HG03196 (cell line): ENCODE data around the gene SLC30A2.

Experiments
- ATAC-seq: cut with Tn5 transposase; IDR thresholded peaks from one replicate; pipeline ENCODE4 v1.9.1; 2021; ENCODE audit not compliant: unreplicated experiment

Gene SLC30A2

DNA sequence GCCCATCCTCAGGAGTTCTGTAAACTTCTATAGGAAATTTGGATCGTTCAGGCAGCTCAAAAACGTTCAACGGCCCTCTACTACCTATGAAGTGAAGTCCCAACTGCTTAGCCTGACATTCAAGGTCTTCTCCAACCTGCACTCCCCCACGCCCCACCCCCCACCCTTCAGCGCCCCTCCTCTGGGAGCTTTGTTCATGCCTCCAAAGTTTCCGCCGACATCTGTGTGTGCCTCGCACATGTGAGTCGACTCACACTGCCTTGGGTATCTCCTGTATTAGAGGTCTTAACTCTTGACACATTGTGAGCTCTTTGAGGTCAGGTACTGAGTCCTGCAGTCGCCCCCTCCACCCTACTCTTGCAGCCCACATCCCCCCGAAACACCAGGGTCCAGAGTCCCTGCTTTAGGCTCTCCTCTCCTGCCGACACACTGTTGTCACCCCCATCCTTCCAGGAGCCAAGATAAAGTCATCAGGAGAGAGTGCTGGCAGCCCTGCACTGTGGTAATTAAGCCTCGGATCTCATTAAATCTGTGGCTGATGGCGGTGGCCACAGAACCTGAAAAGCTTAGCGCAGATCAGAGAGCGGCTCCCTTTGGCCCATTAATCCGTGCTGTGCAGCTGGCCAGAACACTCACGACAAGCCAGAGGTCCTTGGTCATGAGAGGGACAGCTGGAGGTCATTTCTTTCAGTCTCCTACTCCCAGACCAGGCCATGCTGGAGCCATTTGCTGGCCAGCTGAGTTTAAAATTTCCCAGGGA lies 46.7 kb downstream of the SLC30A2 start:
- no peak for ATAC-seq

DNA sequence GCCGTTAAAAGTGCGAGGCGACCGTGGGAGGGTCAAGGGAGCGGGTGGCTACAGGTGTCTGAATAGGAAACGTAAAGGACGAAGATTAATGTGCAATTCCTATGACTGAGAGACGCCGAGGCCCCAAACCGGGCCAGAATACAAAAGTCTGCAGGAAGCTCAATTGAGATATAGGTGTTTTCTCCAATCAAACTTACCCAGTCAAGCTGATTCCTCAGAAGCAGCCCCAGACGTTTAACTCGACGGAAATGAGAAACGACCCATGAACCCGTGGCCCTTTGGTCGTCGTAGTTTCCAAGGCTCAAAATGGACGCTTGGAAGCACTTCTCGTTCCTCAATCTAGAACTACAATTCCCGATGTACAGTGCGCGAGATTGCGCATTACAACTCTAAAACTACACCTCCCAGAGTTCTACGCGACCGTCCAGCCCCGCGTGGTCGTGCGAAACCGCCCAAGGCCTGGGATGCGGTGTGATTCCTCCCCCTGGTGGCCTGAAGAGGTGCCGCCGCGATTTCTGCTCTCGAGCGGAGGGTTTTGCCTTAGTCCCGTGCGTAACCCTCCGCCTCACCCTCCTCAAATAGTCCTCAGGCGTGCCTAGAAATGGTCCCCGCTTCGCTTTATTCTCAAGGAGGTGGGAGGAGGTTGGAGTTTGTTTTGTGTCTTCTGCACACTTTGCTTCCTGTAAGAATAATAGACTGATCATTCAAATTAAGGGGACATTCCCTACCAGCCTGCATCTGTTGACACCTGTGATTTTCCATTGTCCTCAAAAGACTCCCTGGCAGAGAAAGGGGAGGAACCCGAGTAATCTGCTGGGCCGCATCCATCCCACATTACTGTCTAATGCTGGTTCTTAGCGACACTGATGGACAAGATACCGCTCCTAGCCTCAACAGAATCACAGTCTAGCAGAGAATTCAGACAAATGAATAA lies 47.8 kb downstream of the SLC30A2 start, which contains the start of gene PAFAH2:
PAFAH2 (minus strand) TSS at position 236 of the 934 bp plus-strand sequence. CDS start 7,247 bp downstream, outside the sequence.
- peak; percentile 95 for ATAC-seq

DNA sequence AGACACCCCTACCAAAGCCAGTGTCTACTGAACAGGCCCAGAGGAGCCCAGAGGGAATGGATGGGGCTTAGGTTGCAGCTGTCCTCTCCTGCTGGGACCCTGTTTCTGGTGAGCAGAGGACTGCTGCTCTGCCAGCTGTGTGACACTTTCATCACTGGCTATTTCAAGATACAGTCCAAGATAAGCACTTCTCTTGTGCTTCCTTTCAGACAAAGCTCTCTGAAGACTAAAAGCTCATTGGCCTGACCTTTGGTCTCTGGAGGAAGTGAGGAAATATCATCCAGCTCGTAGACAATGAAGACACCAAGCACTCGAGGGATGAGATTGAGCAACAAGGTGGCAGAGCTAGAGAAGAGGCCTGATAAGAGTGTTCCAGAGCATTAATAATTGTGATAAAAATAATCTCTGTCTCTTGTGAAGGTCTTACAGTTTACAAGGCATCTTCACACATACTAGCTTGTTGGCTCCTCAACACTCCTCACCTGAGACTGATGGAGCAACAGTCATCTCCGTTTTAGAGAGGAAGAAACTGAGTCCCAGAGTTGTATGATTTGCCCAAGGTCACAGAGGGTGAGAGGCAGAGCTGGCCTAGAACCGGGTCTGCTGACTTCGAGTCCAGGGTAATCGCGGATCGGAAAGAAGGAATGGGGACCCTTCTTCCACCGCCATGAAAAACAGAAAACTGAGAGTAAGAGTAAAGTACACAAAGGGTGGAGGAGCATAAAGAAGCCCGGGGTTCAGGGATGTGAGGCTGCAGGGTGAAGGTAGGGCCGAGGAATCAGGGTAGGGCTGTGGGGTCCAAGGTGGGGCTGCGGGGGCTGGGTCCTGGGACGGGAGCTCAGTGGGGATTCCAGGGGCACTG lies 48.7 kb downstream of the SLC30A2 start:
- ATAC-seq = no peak

DNA sequence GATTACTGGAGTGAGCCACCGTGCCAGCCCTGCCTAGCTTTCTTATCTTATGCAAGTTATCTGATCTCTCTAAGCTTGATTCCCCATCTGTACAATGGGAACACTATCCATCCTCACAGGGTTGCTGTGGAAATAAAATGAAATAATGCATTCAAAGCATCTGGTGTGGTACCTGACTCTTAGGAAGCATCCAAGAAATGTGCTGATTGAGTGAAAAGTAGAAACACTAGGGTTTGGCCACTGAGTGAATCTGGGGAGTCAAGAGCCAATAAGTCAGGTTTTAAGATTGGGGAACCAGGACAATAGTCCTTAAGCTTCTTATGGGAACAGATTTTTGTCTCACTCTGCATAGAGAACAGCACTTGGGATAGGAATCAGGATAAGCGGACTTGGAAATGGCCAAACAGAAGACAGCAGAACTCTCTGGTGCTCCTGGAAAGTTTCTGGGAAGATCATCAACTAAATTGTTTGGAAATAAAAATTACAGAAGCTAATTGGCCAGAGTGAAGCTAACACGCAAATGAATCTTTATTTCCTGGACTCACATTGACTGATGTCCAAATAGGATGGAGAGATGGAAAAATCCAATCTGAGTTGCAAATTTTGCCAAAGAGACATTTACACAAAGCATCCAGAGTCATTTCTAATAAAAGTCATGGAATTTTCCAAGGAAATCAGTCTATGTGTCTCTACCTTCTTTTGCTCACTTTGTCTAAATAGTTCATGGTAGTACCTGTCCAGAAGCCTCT lies 51.3 kb downstream of the SLC30A2 start:
- ATAC-seq = no peak

DNA sequence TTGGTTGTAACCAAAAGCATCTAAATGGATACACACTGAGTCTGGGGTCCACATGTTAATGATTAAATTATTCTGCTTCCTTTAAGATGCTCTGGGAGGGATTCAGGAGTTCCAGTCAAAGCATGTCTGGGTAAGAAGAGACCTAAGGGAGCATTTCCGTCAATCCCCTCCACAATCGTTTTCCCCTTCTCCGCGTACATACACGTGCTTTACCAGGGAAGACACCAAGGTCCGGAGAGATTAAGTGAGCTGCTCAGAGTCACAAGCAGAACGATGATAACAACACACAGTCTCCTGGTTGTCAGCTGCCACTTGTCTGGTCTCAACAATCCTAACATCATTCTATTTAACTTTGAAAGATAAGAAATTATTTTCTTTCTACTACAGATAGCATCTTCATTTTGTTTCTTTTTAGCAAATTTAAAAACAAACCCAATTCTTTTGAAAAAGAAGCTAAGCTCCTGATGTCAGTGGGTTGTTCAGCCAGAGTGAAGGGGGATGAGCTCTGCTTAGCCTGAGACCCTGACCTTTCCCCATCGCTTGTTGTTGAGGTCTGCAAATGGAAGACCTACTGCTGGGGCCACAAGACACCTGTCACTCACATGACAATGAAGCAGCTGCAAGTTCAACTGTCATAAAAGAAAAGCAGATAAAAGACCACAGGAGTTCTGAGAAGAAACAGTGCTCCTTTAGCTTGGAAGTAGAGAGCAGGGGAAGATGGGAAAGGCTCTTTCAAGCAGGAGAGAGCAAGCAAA lies 52.5 kb downstream of the SLC30A2 start:
- no peak for ATAC-seq

DNA sequence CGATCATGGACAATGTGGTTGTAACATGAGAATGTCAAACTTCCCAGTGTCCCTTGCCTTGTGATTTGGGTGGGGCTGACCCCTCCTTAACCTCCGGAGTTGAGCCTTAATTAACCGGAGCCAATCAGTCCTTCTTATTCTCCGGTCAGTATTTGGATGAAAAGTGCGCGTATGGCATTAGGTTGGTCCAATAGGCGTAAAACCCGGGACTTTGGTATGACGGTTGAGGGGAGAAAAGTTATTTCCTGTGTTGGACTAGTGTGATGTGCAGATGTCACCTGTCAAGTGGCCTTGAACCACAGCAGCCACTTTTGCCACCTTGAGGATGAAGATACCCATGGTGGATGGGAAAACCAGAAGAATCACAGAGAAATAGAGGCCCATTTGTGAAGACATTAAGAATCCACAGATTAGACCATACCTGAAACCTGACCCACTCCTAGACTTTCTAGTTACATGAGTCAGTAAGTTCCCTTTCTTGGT lies 53.2 kb downstream of the SLC30A2 start:
- no peak for ATAC-seq

DNA sequence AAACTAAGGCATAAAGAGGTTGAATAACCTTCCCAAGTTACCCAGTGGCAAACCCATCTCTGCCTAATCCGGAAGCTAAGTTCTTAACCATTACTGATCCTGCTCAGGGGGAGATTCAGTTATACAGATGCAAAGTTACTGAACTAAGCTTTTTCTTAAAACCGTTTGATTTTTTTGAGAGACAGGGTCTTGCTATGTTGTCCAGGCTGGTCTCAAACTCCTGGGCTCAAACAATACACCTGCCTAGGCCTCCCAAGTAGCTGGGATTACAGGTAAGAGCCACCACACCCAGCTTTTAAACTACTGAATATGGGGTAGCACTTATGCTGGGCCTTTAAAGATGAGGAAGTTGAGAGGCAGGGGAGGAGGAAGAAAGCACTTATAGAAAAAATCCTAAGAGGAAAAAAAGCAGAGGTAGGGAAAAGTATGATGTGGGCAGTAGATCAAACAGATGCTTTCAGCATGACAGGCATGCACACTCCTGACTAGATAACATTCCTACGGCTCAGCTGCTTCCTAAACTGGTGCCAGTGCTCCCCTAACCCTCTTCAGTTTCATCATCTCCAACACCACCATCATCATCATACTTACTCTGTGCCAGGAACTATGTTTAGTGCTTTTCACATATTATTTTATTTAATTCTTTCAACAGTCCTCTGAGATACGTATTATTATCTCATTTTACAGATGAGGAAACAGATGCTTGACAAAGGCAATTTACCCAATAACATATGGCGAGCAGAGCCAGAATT lies 53.8 kb downstream of the SLC30A2 start:
- ATAC-seq = no peak

DNA sequence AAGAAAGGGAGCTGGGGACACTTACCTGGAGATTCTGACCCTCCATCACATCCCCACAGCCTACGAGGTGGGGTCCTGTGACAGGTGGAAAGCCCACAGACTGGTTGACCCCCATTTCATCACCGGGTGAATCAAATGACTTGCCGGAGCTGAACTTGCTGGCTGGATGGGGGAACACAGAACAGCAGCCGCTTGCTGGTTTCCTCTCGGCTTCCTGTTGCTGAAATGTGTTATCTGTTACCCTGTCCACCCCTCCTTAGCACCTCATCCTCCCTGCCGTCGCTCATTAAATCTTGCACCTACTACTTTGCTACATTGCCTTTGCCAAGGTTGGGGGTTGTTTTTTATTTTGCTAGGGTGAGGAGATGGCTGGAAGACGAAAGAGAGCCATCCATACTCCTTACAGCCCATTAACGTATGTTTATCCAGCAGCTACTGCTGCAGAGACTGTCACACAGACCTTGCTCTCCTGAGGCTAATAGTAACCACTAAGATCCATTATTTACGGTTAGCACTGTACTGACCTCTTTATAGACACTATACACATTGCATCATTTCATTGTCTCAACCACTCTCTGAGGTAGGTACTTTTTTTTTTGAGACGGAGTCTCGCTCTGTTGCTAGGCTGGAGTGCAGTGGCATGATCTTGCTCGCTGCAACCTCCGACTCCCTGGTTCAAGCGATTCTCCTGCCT lies 55.1 kb downstream of the SLC30A2 start:
- ATAC-seq = no peak

DNA sequence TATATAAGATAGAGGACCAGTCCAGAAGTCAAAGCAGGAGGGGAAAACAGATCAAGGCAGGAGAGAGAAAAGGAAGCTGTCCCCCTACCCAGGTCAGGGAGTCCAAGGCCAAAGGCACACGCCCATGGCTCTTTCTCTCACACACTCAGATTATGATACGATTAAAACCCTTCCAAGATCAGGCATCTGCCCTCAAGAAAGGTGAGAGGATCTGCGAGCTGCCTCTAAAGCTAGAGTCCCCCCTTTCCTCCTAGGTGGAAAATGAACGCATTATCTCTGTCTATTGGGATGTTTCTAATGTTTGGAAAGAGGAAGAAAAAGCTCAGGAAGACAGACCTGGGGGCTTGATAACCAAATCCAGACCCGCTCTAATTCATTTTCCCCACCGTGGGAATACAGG lies 55.7 kb downstream of the SLC30A2 start:
- ATAC-seq = no peak

DNA sequence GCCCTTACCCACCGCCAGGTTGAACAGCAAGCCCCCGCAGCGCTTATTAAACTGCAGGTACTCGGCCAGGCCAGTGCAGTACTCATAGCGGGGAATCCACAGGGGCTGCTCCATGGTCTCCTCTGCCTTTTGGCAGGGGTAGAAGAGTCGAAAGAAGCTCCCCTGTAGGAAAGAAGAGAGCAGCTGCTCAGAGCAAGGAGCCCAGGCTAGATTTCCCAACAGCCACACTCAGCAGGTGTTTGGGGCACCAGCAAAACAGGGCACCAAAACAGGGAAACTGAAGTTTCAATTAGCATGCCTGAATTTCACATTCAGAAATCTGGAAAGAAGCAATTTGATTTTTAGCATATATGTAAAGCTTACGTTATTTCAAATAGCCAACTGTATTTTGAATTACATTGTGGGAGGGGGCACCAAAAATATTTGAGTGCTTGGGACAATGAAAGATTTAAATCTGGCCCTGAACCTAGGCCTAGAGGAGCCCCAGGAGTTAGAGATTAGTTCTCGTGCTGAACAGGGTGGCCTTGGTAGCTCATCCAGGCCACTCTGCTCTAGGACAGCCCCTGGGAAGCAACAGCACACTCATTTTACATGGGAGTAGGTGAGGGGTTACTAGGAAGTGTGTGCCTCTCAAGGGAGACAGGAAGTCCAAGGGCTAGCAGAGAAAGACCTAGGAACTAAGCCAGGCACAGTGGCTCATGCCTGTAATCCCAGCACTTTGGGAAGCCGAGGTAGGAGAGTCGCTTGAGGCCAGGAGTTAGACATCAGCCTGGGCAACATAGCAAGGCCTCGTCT lies 56.3 kb downstream of the SLC30A2 start:
- ATAC-seq = no peak

DNA sequence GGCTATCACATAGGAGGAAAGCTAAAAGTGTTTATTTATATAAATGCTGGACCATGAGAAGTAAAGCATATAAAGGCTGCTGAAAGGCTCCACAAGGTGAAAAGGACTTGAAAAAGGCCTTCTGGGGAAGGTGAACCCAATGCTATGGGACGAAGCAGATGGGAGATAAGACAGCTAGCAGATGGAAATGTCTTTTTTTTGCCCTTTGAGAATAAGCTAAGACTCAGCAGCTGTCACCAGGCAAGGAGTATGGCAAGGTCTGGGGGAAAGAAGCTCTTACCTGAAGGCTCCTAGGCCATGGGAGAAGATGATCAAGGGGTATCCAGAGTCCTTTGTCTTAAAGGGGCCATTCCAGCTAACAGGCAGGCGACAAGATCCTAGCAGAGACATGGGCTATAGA lies 58.0 kb downstream of the SLC30A2 start:
- ATAC-seq = no peak
